ENCODE measurements around the gene DBET. TPM values are rescaled to one million over a fixed set of nuclear protein-coding genes. Genes with fewer than 3 reads are reported as not detected.
"Not testable (repeated sequence)": the region's sequence is repeated elsewhere in the genome, so short reads cannot be mapped to it uniquely, and the experiment has no call there.

DBET gene
- total RNA-seq (2012; rRNA removed) = not detected in 2 replicates
- polyA plus RNA-seq (2012; rRNA removed) = not detected in 2 replicates
- not detected in 2 replicates for polyA plus RNA-seq (2012; cell fraction: cytosol; rRNA removed)
- polyA plus RNA-seq (2012; cell fraction: nucleus; rRNA removed; ENCODE audit: low replicate concordance) = not detected in 2 replicates
- Bru-seq, nascent RNA = not detected
- not detected for BruChase-seq, experiment 1, labeled RNA remaining after a 6-hour chase
- BruChase-seq, experiment 2, labeled RNA remaining after a 2-hour chase = not detected
- long read RNA-seq = 0 reads

DNA sequence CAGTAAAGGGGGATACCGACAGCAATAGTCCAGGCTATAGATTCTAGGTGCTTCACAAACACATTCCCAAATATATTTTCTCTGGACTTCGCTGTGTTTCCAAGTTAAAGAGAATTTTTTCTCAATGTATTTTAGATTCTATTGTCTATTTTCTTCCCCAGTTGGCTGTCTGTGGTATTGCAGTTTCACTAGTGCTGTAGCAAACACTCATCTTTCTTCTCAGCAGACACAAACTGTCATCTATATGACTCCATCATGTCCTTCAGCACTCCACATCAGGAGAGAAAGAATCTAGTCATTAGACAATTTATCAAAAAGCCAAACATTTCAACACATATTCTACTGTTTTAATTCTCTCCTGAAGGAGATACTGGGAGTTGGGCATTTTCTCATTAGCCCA lies at the start of gene DBET:
TSS of gene DBET (plus strand) at position 161 of the 400 bp plus-strand sequence.
- H2BK20ac ChIP-seq (ENCODE audit: low read depth, low read length); ATAC-seq (ENCODE audit: low read depth); H2BK5ac ChIP-seq (ENCODE audit: low read depth, low read length, poor library complexity, severe bottlenecking); CTCF ChIA-PET; H3K36me3 ChIP-seq (ENCODE audit: control insufficient read depth, insufficient read depth, low read length); intact Hi-C loops (cut with micrococcal nuclease); H2BK15ac ChIP-seq (ENCODE audit: low read depth, low read length); BruUV-seq (replicated peaks); H3K9ac ChIP-seq (ENCODE audit: low read depth, low read length); H2BK120ac ChIP-seq (ENCODE audit: low read depth, low read length); H3K18ac ChIP-seq (ENCODE audit: low read depth, low read length); H4K20me1 ChIP-seq (ENCODE audit: insufficient read depth, low read length); H3K4me1 ChIP-seq (ENCODE audit: control insufficient read depth, insufficient read depth, low read length); H3K23ac ChIP-seq (ENCODE audit: low read depth, low read length); H3K4ac ChIP-seq (ENCODE audit: low read depth, low read length); H2AK9ac ChIP-seq (replicated peaks; ENCODE audit: low read depth, low read length, poor library complexity); H3K79me1 ChIP-seq (ENCODE audit: low read depth in 1 of 2, low read length in 2 of 2); H4K91ac ChIP-seq (ENCODE audit: insufficient read depth, low read depth, low read length); POLR2A ChIA-PET (ENCODE audit: unreplicated experiment); H3K4me3 ChIP-seq (ENCODE audit: insufficient read depth, low read depth, low read length); H3K56ac ChIP-seq (ENCODE audit: extremely low read depth, insufficient read depth, low read length); DNase-seq; H3K4me2 ChIP-seq (ENCODE audit: low read depth, low read length); H3K14ac ChIP-seq (replicated peaks; ENCODE audit: low read depth, low read length); in situ Hi-C loops (cut with MboI; ENCODE audit: low sequenced_read_pairs); H3K9me1 ChIP-seq (ENCODE audit: insufficient read depth, low read length); H3K9me3 ChIP-seq (ENCODE audit: control insufficient read depth, insufficient read depth, low read length); H4K5ac ChIP-seq (ENCODE audit: low read depth, low read length); H3K27ac ChIP-seq (ENCODE audit: insufficient read depth, low read length); H4K8ac ChIP-seq (ENCODE audit: low read depth in 2 of 2, low read length in 2 of 2); H2AFZ ChIP-seq (replicated peaks; ENCODE audit: low read length, poor library complexity); H2AK5ac ChIP-seq (ENCODE audit: low read depth, low read length); H3K27me3 ChIP-seq (ENCODE audit: control insufficient read depth, insufficient read depth, low read length); dilution Hi-C loops (cut with HindIII; ENCODE audit: low sequenced_read_pairs, unreplicated experiment): not testable (repeated sequence)
- WGBS, 2 experiments (ENCODE audit: extremely low coverage in 2 of 2, insufficient read length in 1 of 2) = no CpG with 5 or more reads among the region's 2 CpGs
